ENCODE measurements around the gene WNT6. TPM values are rescaled to one million over a fixed set of nuclear protein-coding genes. Genes with fewer than 3 reads are reported as not detected.

Gene WNT6
- total RNA-seq, 4 donors from 2014 or later: 0.36 to 3.9 (median 2.1) TPM

GRCh38 chr2:218858138-218858445 is 1.5 kb upstream of the WNT6 start:
- no peak for TF ChIP-seq POLR2A (IDR thresholded peaks at IDR 0.05)
- TF ChIP-seq, protein P1, sequence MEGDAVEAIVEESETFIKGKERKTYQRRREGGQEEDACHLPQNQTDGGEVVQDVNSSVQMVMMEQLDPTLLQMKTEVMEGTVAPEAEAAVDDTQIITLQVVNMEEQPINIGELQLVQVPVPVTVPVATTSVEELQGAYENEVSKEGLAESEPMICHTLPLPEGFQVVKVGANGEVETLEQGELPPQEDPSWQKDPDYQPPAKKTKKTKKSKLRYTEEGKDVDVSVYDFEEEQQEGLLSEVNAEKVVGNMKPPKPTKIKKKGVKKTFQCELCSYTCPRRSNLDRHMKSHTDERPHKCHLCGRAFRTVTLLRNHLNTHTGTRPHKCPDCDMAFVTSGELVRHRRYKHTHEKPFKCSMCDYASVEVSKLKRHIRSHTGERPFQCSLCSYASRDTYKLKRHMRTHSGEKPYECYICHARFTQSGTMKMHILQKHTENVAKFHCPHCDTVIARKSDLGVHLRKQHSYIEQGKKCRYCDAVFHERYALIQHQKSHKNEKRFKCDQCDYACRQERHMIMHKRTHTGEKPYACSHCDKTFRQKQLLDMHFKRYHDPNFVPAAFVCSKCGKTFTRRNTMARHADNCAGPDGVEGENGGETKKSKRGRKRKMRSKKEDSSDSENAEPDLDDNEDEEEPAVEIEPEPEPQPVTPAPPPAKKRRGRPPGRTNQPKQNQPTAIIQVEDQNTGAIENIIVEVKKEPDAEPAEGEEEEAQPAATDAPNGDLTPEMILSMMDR (IDR thresholded peaks at IDR 0.05 in 4 of 5, conservative IDR thresholded peaks at IDR 0.05 in 1 of 5): no peak
- H3K36me3 ChIP-seq: no peaks in the 10 kb centered on the region
- intact Hi-C loops (cut with DNase I; ENCODE audit: low total_unique reads): no loop called here

GRCh38 chr2:218858671-218859555 is 692 bp upstream of the WNT6 start:
- ATAC-seq (no peak), DNase-seq (no peak)
- TF ChIP-seq, protein P1 (IDR thresholded peaks at IDR 0.05 in 4 of 5, conservative IDR thresholded peaks at IDR 0.05 in 1 of 5): no peak
- TF ChIP-seq POLR2A (IDR thresholded peaks at IDR 0.05): no peak
- in situ Hi-C loops (cut with MboI; ENCODE audit: low sequenced_read_pairs in 4 of 4): no loop called here
- Histone ChIP-seq H3K27me3 (peaks cover 38 to 44% (median 41%) of the 10 kb centered on the region in 3 donors), H3K4me1 (peaks cover 9 to 11% of the 10 kb centered on the region in 2 donors), H3K9me3 (no peaks in the 10 kb centered on the region), H3K36me3 (no peaks in the 10 kb centered on the region), H3K27ac (no peak overlapping the region), H3K4me3 (peak overlapping the region in 3 of 4 donors; percentile 25 to 43 (median 41))
- intact Hi-C loops (cut with DNase I; ENCODE audit: low total_unique reads): no loop called here

More at GRCh38 chr2:218858138-218858445, 1.5 kb upstream of the WNT6 start:
- peaks cover 39 to 44% (median 41%) of the 10 kb centered on the region in 3 donors for H3K27me3 ChIP-seq
- no peak overlapping the region for H3K27ac ChIP-seq
- no peaks in the 10 kb centered on the region for H3K9me3 ChIP-seq
- ATAC-seq (no peak), DNase-seq (no peak)
- no peak overlapping the region for H3K4me3 ChIP-seq
- in situ Hi-C loops (cut with MboI; ENCODE audit: low sequenced_read_pairs in 4 of 4): no loop called here
- H3K4me1 ChIP-seq: peaks cover 11 to 15% of the 10 kb centered on the region in 2 donors

DNA sequence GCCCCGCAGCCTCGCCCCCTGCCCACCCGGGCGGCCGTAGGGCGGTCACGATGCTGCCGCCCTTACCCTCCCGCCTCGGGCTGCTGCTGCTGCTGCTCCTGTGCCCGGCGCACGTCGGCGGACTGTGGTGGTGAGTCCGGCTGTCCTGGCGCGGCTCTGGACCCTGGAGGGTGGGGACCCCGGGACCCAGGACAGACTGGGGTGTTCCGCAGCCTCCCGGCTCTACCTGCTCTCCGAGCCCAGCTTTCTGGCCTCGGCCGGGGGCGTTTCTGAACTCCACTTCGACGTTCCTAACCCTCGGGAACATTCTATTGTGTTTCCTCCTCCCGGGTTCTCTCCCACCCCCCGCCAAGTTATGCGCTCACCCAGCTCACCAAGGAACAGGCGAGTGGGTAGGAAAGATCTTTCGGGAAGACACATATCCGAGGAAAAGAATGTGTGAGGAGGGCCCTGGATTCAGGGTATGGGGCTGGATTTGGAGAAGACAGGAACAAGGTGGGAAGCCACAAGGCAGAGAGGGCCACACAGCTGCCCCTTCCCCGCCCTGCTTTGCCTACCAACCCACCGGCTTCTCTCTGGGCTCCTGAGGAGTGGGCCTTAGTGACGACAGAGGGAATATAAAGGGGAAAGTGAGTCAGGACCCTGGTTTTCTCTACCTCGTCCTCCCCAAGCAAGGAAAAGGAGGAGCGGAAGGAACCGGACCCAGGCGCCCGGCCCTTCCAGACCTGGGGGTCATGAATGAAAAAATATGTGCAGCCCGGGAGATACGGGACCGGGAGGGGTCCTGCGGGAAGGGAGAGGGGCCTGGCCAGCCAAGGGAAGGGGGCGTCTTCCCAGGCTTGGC is 605 bp downstream of the WNT6 start:
- Histone ChIP-seq H3K36me3 (no peaks in the 10 kb centered on the region), H3K4me1 (peaks cover 9 to 14% of the 10 kb centered on the region in 2 donors), H3K4me3 (peak overlapping the region; percentile 39 to 44 (median 42)), H3K27me3 (peaks cover 38 to 44% (median 41%) of the 10 kb centered on the region in 3 donors), H3K27ac (peak overlapping the region in 2 of 4 donors; percentile 26 to 33), H3K9me3 (no peaks in the 10 kb centered on the region)
- TF ChIP-seq POLR2A (IDR thresholded peaks at IDR 0.05): no peak
- TF ChIP-seq, protein P1 (IDR thresholded peaks at IDR 0.05 in 4 of 5, conservative IDR thresholded peaks at IDR 0.05 in 1 of 5): no peak
- ATAC-seq: no peak
- DNase-seq: no peak
- intact Hi-C loops (cut with DNase I; ENCODE audit: low total_unique reads): no loop called here
- in situ Hi-C loops (cut with MboI; ENCODE audit: low sequenced_read_pairs in 4 of 4): no loop called here

DNA sequence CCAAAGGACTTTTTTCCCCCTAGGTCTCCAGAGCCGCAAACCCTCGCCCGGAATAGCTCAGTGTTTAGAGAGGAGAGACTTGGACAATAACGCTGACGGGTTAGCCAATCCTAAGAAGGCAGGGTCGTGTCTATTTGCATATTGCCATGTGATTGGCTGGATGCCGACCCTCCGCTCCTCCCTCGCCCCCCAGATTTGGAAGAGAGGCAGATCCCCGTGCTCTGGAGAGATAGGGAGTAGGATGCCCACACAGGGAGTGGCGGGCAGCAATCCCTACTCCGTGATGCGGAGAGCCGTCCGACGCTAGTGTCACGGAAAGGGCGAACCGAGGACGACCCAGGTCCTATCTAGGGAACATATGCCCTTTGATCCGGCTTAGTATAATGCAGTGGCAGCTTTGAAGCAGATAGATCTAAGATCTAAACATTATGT is 1.4 kb downstream of the WNT6 start:
- DNase-seq (peak; percentile 20 to 44), ATAC-seq (peak; percentile 48 to 72)
- no peaks in the 10 kb centered on the region for H3K36me3 ChIP-seq
- H3K4me3 ChIP-seq: peak overlapping the region in 2 of 4 donors; percentile 43 to 44
- peaks cover 38 to 44% (median 41%) of the 10 kb centered on the region in 3 donors for H3K27me3 ChIP-seq
- H3K4me1 ChIP-seq: peaks cover 9 to 14% of the 10 kb centered on the region in 2 donors
- intact Hi-C loops (cut with DNase I; ENCODE audit: low total_unique reads) (no loop called here), in situ Hi-C loops (cut with MboI; ENCODE audit: low sequenced_read_pairs in 4 of 4) (no loop called here)
- H3K9me3 ChIP-seq: no peaks in the 10 kb centered on the region
- no peak overlapping the region for H3K27ac ChIP-seq
- no peak for TF ChIP-seq POLR2A (IDR thresholded peaks at IDR 0.05)
- TF ChIP-seq, protein P1 (IDR thresholded peaks at IDR 0.05 in 4 of 5, conservative IDR thresholded peaks at IDR 0.05 in 1 of 5): no peak

Data from gastrocnemius medialis (tissue), 4 donors.